OCI-LY3 (cell line): ENCODE results near the gene SFT2D1.

ENCODE experiments used
- CTCF ChIP-seq: fragments of 200-600, 300-600 bp; sonication (generic); IDR thresholded peaks from 2 replicates; pipeline ENCODE4 v1.5.1; 2014; ENCODE audit warnings: antibody characterized with exemption, low read length, low read depth
- EZH2phosphoT487 ChIP-seq: fragments of 200-600 bp; shearing (Covaris generic); IDR thresholded peaks from 2 replicates; pipeline ENCODE4 v1.6.1; 2018; ENCODE audit warnings: antibody characterized with exemption, mixed run types, low read depth

- TF ChIP-seq EZH2phosphoT487, result no peak
- TF ChIP-seq CTCF, result no peak
Measured at GRCh38 chr6:166379103-166379586, 36.8 kb upstream of the SFT2D1 start.
